ENCODE data around the gene AR.

DNA sequence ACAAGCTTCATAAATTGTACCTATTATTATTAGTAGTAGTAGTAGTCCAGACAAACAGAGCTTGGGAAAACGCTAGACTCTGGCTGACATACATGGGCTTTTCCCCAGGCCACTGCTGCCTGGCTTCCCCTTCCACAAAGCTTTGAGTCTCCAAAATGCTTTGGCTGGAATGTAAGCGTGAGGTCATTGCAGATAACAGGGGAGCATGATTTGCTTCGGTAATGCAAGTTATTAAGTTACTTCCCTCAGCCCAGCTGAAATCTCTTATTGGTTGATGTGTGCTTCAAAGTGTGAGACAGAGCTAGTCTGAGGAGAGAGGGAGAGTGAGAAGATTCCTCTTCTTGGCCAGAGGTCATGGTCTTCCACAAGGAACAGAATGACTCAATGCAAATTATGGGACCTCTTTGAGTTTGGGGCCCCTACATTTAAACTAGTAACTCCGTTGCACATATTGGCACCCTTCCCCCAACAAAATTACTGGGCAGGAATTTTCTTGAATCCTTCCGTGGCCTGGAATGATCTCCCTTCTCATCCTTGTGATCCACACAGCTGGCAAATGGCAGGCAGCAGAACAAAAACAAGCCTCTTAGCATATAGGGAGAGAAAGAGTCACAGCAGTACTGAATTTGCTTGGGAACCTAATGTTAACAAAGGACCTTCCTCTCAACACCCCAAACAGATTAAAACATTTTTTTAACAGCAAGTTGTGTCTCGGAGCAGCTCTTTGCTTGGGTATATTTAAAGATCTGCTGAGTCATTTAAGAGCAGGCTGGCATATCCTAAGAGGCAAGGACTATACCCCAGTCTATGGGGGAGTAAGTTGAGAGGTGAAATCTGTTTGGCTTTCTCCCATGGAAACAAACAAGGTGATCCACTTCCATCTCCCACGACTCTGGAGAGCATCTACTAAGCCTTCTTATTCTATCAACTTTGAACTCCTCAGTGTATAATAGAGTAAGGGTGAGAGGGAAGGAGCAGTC is 19.9 kb downstream of the AR start:
- TF ChIP-seq EZH2 (IDR thresholded peaks at IDR 0.05; ENCODE audit: insufficient read depth, low read length) (no peak), CTCF (IDR thresholded peaks at IDR 0.05; ENCODE audit: insufficient read depth, low read depth, low read length) (no peak)
